MM.1S (cell line): Measurements from ENCODE around the gene RNLS.

Experiments
- CTCF ChIP-seq: fragments of 300-600 bp; sonication (generic); IDR thresholded peaks from 2 replicates; pipeline ENCODE4 v1.5.1; 2016; ENCODE audit warnings: antibody characterized with exemption, low read length, mixed read lengths
- EZH2phosphoT487 ChIP-seq: fragments of 300-600 bp; sonication (generic); IDR thresholded peaks from 2 replicates; pipeline ENCODE4 v1.6.1; 2018; ENCODE audit warnings: antibody characterized with exemption, low read length

- TF ChIP-seq EZH2phosphoT487 = no peak
- TF ChIP-seq CTCF = no peak
Observed at GRCh38 chr10:88332503-88333247, 250.4 kb downstream of the RNLS start.
